ENCODE data around the gene MAN2A1.
A peak's percentile ranks its signal among the peaks of the same experiment; 100 is the strongest.

Gene MAN2A1

DNA sequence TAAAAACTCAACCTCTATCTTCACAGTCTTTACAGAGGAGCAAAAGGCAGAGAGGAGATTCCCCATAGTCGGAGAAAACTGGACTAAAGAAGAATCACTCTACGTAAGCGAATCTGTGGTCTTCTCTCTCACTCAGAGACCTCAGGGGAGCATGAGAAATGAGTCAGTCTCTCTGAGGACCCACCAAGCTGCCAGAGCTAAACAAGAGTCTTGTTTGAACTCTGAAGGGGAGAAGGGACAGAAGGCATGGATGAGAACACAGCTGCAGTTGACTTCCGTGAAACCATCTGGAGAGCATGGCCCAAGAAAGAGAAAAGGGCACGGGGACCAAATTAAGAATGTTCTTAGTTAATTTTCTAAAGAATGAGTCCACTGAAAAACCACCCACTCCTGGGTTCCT lies 12.8 kb upstream of the MAN2A1 start:
- Histone ChIP-seq H3K27ac (no peak overlapping the region), H3K36me3 (no peaks in the 10 kb centered on the region), H3K4me3 (ENCODE audit: low read depth in 1 of 2, low read length in 1 of 2) (no peak overlapping the region), H3K27me3 (no peaks in the 10 kb centered on the region), H3K9me3 (no peaks in the 10 kb centered on the region), H3K4me1 (ENCODE audit: control insufficient read depth in 1 of 2, insufficient read depth in 1 of 2, low read depth in 1 of 2, low read length in 1 of 2) (no peaks in the 10 kb centered on the region)
- TF ChIP-seq, protein P1, sequence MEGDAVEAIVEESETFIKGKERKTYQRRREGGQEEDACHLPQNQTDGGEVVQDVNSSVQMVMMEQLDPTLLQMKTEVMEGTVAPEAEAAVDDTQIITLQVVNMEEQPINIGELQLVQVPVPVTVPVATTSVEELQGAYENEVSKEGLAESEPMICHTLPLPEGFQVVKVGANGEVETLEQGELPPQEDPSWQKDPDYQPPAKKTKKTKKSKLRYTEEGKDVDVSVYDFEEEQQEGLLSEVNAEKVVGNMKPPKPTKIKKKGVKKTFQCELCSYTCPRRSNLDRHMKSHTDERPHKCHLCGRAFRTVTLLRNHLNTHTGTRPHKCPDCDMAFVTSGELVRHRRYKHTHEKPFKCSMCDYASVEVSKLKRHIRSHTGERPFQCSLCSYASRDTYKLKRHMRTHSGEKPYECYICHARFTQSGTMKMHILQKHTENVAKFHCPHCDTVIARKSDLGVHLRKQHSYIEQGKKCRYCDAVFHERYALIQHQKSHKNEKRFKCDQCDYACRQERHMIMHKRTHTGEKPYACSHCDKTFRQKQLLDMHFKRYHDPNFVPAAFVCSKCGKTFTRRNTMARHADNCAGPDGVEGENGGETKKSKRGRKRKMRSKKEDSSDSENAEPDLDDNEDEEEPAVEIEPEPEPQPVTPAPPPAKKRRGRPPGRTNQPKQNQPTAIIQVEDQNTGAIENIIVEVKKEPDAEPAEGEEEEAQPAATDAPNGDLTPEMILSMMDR (IDR thresholded peaks at IDR 0.05): no peak

DNA sequence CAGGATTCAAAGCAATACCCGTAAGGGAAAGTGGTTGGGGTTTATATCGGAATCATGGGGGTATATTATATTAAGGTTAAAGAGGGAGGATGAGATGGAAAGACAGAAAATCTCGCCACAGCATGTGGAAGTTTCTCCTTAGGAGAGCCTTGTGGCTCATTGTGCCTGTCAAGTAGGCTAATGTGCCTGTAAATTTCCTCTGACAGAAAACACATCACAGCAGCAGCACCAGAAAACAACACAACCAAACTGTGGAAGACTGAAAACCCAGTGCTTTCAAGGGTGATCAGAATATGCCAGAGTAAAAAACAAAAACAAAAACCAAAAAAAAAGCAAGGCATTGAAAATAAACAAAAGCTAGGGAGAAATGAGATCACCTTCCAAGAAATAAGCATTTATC lies 11.3 kb upstream of the MAN2A1 start:
- Histone ChIP-seq H3K27ac (no peak overlapping the region), H3K9me3 (no peaks in the 10 kb centered on the region), H3K4me1 (ENCODE audit: control insufficient read depth in 1 of 2, insufficient read depth in 1 of 2, low read depth in 1 of 2, low read length in 1 of 2) (no peaks in the 10 kb centered on the region), H3K4me3 (ENCODE audit: low read depth in 1 of 2, low read length in 1 of 2) (no peak overlapping the region), H3K27me3 (no peaks in the 10 kb centered on the region), H3K36me3 (no peaks in the 10 kb centered on the region)
- TF ChIP-seq, protein P1 (IDR thresholded peaks at IDR 0.05): no peak

DNA sequence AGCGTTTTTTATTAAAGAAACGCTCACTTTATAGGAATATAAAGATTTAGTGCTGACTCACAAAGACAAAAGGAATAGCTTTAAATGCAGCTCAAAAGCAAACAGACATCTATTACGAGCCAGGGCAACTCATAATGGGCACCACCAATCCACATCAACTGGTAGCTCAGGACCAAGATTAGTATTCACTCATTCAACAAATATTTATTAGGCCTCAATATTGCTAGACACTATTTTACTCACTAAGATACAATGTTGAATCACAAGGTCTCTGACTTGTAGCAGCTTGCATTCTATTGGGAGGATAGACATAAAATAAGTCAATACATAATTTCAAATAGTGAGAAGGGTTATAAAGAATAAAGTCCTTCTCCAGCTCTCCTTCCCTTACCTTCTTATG lies 8.0 kb upstream of the MAN2A1 start:
- Histone ChIP-seq H3K4me1 (ENCODE audit: control insufficient read depth in 1 of 2, insufficient read depth in 1 of 2, low read depth in 1 of 2, low read length in 1 of 2) (peaks cover 0 to 10% of the 10 kb centered on the region in 2 experiments), H3K4me3 (ENCODE audit: low read depth in 1 of 2, low read length in 1 of 2) (no peak overlapping the region), H3K27ac (no peak overlapping the region), H3K27me3 (no peaks in the 10 kb centered on the region), H3K36me3 (no peaks in the 10 kb centered on the region), H3K9me3 (no peaks in the 10 kb centered on the region)
- TF ChIP-seq, protein P1 (IDR thresholded peaks at IDR 0.05): no peak

DNA sequence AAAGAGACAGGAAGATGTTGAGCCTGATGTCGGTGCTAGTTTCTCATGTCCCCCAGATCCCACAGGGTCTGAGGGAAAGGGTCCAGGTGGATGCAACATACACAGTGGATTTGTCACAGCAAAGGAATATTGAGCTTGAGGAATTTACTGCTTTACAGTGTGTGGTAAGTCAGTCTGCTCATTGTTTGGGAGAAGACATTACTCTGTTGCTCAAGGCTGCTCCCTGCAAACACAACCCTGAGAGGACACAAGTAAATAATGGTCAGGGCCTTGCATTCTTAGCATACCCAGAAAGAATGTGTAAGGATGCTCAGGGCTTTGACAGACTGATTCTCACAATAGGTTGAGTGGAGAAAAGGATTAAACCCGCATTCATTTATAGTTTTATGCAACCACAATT lies 7.3 kb upstream of the MAN2A1 start:
- H3K4me3 ChIP-seq (ENCODE audit: low read depth in 1 of 2, low read length in 1 of 2): no peak overlapping the region
- H3K4me1 ChIP-seq (ENCODE audit: control insufficient read depth in 1 of 2, insufficient read depth in 1 of 2, low read depth in 1 of 2, low read length in 1 of 2): peaks cover 0 to 10% of the 10 kb centered on the region in 2 experiments
- no peak overlapping the region for H3K27ac ChIP-seq
- no peaks in the 10 kb centered on the region for H3K36me3 ChIP-seq
- no peaks in the 10 kb centered on the region for H3K9me3 ChIP-seq
- H3K27me3 ChIP-seq: no peaks in the 10 kb centered on the region
- TF ChIP-seq, protein P1 (IDR thresholded peaks at IDR 0.05): no peak

DNA sequence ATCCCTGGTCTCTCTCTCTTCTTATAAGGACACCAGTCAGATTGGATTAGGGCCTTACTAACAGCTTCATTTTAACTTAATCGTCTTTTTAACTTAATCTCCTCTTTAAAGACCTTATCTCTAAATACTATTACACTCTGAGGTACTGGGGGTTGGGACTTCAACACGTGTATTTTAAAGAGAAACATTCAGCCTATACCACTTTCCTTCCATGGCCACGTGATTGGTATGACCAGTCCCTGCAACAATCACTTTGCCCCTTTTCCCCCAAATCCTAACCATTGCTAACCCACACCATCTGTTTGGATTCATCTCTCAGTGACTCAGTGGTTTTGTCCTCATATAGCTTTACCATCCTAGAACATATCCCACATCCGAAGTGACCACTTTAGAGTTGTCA lies 3.8 kb upstream of the MAN2A1 start:
- Histone ChIP-seq H3K9me3 (no peaks in the 10 kb centered on the region), H3K27me3 (no peaks in the 10 kb centered on the region), H3K27ac (no peak overlapping the region), H3K4me1 (ENCODE audit: control insufficient read depth in 1 of 2, insufficient read depth in 1 of 2, low read depth in 1 of 2, low read length in 1 of 2) (peaks cover 23 to 25% of the 10 kb centered on the region in 2 experiments), H3K36me3 (no peaks in the 10 kb centered on the region), H3K4me3 (ENCODE audit: low read depth in 1 of 2, low read length in 1 of 2) (no peak overlapping the region)
- TF ChIP-seq, protein P1 (IDR thresholded peaks at IDR 0.05): no peak

DNA sequence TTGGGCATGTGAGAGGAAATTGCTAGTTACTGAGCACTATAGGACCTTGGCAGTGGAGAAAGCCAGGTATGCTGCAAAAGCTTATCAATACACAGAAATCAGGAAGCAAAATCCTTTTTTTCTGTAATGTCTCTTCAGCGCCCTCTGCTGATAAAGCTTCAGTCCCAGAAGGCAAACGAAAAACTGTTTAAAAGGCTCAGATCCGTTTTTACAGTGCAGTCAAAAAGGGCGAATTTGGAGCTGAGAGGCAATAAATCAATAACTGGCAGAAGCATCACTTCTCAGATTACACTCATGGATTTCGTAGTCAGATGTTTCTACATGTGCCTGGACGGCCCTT lies 1.1 kb upstream of the MAN2A1 start:
- H3K36me3 ChIP-seq: no peaks in the 10 kb centered on the region
- TF ChIP-seq, protein P1 (IDR thresholded peaks at IDR 0.05): peak; percentile 54
- H3K4me3 ChIP-seq (ENCODE audit: low read depth in 1 of 2, low read length in 1 of 2): peak overlapping the region; percentile 94 to 97
- H3K4me1 ChIP-seq (ENCODE audit: control insufficient read depth in 1 of 2, insufficient read depth in 1 of 2, low read depth in 1 of 2, low read length in 1 of 2): peaks cover 32 to 33% of the 10 kb centered on the region in 2 experiments
- H3K9me3 ChIP-seq: no peaks in the 10 kb centered on the region
- H3K27me3 ChIP-seq: no peaks in the 10 kb centered on the region
- peak overlapping the region; percentile 96 for H3K27ac ChIP-seq
